ENCODE results near the gene CD58.
"Not testable (repeated sequence)": the region's sequence is repeated elsewhere in the genome, so short reads cannot be mapped to it uniquely, and the experiment has no call there.

The CD58 gene, protein sequence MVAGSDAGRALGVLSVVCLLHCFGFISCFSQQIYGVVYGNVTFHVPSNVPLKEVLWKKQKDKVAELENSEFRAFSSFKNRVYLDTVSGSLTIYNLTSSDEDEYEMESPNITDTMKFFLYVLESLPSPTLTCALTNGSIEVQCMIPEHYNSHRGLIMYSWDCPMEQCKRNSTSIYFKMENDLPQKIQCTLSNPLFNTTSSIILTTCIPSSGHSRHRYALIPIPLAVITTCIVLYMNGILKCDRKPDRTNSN

DNA sequence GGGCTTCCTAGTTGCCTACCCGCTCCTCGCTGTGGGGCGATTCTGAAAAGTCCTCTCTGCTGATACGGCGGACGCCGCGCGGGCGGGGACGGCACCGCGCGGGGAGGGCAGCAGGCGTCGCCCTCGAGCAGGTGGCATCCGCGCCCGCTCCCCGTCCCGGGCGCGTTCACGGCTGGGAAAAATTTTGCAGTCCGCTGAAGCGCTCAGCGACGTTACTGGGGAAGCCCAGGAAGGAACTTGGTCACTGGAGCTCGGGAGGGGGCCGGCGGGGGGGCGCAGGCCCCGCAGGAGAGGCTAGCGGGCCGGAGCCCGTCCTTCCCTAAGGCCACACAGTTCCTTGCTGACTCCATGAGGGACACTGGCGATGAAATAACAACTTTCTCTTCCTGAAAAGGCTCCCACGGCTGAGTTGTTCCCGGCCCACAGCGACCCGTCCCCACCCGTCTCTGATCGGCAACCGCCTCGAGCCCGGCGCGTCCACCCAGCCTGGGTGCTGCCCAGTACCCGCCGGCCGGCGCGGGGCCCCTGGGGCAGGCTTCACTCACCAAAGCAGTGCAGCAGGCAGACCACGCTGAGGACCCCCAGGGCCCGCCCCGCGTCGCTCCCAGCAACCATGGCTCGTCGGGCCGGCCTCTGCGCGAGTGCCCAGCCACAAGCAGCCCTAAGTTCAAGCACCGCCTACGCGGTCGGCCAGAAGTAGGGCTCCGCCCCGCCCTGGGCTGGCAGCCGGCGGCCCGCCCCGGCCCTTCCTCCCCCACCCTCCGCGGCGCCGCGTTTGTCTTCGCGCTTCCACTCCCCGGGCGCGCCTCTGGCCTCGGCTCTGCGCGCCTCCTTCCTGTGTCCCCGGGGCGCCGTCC is at the start of gene CD58:
Gene CD58 (minus strand): TSS at position 669 of the 857 bp plus-strand sequence. CDS start 54 bp downstream, at position 615.
- DNase-seq (ENCODE audit: low read depth in 2 of 2) = peak; percentile 80 to 88

DNA sequence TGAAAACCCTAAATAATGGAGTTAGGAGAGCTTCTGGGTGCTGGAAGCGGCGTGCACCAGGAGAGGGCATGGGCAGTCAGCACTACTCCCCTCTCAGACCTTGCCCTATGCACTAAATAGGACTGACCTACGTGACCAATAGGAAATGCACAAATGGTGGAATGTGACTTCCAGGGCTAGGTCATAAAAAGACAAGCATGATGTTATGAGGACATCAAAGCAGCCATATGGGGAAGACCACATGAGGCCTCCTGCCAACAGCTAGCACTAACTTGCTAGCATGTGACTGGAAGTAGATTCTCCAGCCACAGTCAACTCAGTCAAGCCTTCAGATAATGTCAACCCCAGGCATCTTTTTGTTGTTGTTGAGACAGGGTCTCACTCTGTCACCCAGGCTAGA is 49.6 kb upstream of the CD58 start:
- DNase-seq (ENCODE audit: low read depth in 2 of 2) = not testable (repeated sequence)

DNA sequence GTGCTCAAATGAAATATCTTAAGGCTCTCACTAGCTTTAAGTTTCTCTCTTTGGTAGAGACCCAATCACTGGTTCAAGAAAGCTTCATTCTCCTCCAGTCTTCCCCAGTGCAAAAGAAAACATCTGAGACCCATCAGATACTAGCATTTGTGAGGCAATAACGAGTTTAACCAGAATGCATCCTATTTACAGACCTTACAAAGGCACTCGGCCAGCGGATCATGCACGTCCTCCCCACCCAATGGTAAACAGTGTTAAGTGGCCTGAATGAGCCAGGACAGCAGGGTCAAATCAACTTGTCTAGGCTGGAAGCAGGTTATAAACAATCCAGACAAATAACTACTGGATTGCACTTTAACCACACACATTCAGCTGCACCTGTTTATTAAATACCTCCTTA is 48.3 kb upstream of the CD58 start:
- DNase-seq (ENCODE audit: low read depth in 2 of 2) = not testable (repeated sequence)

DNA sequence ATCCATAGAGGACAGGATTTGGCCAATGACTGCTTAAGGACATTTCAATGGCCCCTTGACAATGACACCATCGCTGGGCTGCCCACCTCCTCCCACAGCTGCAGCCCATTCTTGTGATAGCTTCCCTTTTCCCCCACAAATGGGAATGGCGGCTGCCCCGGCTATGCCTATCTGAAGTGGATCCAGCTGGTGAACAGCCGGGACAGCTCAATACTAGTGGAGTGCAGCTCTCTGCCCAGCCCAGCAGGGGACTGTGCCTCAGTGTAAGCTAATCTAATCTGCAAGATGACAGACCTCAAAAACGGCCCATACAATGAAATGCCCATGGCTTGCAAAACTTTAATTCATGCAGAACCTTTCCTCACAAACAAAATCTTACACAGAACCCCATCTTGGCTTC is 47.0 kb upstream of the CD58 start:
- not testable (repeated sequence) for DNase-seq (ENCODE audit: low read depth in 2 of 2)

DNA sequence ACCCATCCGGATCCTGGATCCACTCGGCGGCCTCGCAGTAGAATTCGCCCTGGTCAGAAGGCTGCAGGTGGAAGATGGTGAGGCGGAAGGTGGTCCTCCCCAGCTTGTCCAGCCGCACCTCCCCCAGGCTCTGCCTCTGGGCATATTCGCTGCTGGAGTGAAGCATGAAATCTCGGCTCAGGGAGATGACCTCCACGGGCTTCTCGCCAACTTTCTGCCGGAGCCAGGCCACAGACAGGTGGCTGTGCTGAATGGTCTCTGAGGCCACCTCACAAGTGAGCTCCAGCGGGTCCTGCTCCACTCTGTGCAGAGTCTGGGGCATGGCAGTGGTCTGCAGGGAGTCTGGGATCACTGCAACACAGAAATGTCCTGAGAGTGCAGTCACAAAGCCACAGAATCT is 43.0 kb upstream of the CD58 start:
- DNase-seq (ENCODE audit: low read depth in 2 of 2) = not testable (repeated sequence)

DNA sequence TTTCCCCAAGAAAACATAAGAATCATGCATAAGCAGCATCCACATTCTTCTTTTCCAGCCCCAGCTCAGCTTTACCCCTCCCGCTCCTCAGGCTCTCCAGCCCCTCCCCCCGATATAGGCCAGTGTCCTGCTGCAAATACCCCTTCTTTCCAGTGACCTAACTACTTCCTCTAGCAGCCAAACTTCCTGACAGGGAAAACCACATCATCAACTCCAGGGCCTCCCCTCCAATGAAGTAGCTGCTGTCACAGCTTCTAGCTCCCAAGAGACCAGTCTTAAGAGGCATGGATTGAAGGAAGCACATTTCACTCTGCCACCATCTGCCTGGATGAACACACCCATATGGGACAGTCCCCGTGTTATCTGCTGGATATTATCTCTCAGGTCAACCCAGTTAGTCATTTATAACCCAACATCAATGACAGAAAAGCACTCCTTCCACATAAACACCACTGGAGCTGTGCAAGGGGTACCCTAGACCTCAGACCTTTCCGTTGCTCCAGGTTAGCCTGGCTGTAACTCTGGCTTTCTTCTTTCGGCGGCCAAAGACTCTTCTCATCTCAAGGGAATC is 39.1 kb upstream of the CD58 start:
- not testable (repeated sequence) for DNase-seq (ENCODE audit: low read depth in 2 of 2)

DNA sequence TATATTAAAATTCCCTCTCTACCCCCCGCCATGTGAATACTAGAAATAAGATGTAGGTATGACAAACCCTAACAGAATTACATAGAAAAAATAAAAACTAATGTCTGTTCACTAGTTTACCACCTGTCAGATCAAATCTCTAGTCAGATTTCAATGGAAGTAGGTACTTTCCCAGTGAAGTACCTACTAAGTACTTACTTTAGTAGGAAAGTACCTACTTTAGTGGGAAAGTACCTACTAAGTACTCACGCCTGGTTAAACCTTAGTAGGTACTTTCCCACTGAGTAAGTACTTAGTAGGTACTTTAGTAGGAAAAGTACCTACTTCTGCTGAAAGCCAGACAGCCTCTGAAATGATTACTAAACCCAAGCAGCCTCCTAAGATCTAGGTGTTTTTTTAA is 38.0 kb upstream of the CD58 start:
- not testable (repeated sequence) for DNase-seq (ENCODE audit: low read depth in 2 of 2)

DNA sequence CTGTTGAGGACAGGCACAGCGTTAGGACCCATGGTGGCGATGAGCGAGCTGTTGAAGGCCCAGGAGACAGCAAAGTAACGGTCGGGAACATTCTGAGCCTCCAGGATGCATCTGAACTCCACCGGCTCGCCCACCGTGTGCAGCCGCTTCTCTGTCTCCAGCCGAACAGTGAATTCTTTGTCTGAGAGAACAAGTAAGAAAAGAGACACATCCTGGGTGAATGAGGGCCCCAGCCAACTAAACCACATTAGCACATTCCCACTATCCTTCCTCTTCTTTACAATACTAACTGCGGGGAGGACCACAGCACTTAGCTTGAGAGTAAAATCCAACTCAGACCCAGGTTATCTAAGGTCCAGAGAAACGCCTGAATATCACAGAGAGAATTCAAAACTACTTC is 37.3 kb upstream of the CD58 start:
- not testable (repeated sequence) for DNase-seq (ENCODE audit: low read depth in 2 of 2)

DNA sequence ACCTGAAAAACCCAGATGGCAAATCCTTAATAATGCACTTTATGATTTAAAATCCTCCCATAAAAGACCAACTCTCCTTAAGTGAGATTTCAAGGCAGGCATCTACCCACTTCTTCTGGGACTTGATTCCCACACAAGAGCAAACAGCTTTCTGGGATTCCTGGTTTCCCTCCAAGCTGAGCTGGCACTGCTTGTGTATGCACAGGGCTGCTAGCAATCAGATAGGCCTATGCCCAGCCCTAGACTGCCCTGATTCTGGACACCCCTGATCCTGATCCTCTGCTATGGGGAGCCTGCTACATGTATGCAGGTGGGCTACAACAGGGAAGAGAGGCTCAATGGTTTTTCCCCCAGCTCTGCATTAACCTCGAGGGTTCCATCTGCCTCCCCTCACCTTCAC is 36.6 kb upstream of the CD58 start:
- not testable (repeated sequence) for DNase-seq (ENCODE audit: low read depth in 2 of 2)

DNA sequence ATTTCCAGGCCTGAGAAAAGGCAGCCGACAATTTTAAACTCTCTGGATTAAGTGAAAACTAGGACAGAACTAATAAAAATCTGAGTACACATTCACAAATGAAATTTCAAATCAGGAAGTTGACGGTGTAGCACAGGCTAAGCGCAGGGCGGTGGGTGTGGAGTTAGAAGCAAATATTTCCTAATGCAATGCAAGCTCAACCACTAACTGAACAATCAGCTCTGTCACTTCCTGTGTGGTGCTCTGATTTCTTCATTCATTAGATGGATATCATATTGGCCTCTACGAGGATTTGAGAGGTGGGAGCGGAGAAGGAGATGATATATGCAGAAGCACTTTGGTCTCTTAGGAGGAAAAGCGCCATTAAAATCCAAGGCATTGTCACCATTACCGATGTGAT is 35.2 kb upstream of the CD58 start:
- DNase-seq (ENCODE audit: low read depth in 2 of 2) = not testable (repeated sequence)

DNA sequence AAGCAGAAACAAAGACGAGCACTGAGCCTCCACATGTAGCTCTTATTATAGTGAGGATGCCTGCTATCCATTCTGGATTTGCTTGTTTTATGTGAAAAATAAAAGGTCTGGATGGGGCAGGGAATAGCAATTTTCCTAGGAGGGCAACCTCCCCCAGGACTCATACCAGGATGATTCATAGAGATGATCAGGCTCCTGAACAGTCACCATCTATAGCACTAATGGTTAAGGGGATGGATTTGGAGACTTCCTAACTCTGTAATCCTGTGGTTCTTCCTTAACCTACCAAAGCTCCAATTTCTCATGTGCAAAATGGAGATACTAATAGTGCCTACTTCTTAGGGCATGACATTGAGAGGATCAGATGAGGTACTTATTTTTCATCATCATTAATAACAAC is 34.5 kb upstream of the CD58 start:
- DNase-seq (ENCODE audit: low read depth in 2 of 2) = no peak

DNA sequence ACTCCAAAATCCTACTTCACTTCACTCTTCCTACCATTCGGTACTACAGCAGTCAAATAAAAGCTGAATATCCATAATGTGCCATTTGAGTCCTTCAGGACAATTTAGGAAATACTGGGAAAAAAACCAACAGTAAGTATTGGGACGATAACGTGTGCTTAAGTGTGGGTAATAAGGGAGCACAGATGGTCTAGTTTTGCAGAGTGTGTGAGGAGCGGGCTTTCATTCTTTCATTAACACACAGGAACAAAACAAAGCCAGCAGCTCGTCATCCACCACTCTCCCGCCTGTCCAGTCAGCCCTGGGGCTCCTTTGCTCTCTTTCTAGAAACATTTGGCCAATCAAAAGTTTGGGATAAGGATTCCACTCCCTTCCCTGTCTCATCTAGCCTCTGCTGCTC is 33.6 kb upstream of the CD58 start:
- DNase-seq (ENCODE audit: low read depth in 2 of 2) = not testable (repeated sequence)

DNA sequence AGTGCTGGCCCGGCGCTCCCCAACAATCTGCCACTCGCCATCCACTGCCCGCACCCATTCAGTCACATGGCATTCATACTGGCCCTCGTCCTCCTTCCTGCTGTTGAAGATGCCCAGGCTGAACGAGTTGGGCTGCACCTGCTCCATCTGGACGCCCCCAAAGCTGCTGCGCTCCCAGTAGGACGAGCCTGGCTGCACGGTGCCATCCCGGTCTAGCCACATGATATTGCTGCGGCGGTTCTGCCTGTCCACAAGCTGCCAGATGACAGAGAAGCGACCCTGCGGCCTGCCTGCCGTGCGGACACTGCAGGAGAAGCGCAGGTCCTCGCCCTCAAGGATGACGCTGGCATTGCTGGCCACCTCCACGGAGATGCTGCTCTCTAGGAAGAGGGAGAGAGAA is 32.8 kb upstream of the CD58 start:
- not testable (repeated sequence) for DNase-seq (ENCODE audit: low read depth in 2 of 2)

DNA sequence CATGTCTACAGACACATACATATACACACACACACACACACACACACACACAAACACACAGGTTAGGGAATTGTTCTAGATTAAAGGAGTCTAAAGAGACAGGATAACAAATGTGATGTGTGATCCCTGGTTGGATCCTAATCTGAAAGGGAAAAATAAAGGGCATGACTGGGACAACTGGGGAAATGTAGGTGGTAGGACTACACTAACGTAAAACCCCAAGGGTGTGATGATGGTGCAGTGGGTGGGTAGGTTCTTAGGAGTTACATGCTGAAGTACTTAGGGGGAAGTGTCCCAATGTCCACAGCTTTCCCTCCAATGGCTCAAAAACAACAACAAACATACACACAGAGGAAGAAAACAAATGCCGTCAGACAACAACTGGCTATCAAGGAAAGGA is 28.5 kb upstream of the CD58 start:
- not testable (repeated sequence) for DNase-seq (ENCODE audit: low read depth in 2 of 2)

DNA sequence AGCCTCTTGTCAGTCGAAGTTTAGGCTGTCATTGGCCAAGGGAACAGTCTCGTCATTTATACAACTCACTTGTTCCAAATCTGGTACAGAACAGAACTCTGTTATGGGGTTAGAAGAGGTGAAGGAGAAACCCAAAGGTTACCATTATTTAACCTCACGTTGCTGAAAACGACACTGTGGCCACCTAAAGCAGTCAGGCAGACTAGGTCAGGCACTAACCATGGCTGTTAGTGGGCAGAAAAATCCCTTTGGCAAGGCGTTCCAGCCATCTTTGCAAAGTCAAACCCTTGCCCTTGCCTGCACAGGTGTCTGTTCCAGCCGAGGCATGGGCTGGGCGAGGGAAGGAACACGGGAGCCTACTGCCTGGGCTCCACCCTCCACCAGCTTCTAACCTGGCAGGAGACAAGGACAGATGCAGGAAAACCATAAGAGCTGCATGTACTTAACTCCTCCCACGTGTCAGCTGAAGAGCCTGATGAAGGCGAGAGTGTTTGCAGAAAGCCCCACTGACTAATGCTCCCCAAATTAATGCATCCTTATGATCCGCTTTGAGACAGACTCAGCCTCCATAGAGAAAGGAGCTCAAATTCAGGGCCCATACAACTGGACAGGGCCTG is 27.7 kb upstream of the CD58 start:
- DNase-seq (ENCODE audit: low read depth in 2 of 2) = not testable (repeated sequence)

DNA sequence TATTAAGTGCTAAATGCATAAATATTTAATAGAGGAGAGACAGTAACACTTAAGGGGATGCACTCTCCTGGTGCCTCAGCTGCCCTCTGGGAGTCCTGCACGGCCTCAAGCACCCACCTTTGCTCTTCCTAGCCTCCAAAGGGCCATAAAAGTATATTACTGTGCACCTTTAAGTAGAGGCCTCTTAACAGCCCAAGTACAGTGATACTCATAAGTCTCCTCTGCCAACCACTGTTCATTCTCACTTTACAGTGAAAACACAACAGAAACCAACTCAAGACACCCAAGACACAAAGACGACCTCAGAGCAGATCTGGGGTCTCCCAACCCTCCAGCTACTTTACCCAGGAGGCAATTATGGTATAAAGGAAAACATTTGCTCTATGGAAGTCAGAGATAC is 26.6 kb upstream of the CD58 start:
- not testable (repeated sequence) for DNase-seq (ENCODE audit: low read depth in 2 of 2)

DNA sequence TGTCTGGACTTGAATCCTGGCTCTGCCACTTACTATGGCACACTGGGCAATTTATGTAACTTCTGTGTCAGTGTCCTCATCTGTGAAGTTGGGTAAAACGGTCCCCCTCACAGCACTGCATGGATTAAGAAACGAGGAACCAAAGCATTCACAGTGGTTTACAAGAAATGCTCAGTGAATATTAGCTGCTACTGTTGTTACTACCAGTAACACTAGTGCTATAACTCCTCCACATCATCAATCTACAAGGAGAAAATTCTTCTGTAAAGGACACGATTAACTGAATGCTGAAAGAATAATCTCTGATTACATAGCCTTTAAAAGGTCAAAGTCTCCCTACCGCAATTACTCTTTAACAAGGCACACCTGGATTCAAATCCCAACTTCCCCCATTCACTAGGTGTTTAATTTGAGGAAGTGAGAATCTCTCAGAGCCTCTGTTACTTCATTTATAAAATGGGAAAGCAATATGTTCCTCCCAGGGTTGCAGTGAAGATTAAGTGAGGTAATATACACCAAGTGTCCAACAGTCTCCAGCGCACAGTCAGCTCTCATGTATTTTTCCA is 26.0 kb upstream of the CD58 start:
- DNase-seq (ENCODE audit: low read depth in 2 of 2) = not testable (repeated sequence)

DNA sequence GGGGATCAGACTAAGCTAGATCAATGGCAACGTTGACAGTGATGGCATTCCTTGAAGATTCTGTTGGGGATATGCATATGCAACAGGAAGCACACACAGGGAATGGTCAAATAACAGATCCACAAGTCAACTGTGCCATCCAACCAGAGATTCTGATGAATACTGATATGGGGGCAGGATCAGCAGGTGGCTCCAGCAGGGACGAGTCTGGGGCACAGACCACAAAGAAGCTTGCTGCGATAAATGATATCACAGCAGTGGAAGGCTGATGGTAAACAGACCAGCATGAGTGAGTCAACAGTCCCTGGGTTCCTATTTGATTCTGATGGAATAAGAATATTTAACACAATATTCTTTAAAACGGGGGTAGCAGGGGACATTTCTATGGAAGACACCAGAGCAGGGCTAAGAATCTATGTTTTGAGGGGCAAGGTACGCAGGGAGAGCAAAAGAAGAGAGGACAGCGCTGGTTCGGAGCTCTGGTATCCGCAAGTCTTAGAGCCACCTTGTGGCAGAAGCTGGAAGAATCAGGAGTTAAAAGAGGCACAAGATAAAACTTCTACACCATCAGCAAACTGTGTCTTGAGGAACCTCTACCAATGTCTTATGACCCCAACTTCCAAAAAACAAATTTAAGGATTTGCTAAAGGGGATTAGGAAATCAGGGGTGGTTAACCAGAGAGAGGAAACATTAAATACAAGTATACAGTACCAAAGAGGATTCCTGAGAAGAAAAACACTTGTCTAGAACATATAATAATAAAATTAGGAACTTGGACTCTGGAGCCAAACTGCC is 25.3 kb upstream of the CD58 start:
- peak; percentile 16 to 31 for DNase-seq (ENCODE audit: low read depth in 2 of 2)

DNA sequence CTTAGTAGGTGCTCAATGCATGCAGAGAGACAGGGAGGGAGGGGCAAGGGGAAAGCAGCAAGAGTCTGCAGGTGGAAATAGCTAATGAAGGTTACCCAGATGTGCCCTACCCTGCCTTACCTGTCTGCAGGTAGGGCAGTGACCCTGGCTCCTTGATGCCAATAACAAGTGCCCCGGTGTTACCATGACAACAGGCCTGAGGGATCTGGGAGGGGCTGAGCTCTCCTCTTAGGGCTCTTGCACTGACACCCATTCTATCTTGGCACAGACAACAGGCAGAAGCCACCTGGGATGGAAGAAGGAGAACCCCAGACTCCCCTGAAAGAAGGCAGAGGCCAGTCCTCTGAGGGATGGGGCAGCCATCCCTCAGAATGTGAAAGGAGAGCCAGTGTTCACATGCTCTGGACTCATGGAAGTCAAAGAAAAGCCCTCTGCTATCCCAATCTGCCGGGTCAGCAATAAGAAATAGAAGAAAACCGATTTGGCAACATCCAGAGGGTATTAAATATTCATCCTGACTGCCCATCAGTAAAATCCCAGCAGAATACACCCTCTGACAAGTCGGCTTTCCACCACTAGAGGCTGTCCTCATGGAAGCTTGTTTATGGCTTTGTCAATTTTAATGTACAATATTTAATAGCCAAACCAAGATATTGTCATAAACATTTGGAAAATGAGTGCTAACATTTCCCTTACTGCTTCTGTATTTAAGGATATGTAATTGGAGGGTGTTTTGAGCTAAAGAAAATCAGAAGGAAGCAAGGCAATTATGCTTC is 24.4 kb upstream of the CD58 start:
- not testable (repeated sequence) for DNase-seq (ENCODE audit: low read depth in 2 of 2)

DNA sequence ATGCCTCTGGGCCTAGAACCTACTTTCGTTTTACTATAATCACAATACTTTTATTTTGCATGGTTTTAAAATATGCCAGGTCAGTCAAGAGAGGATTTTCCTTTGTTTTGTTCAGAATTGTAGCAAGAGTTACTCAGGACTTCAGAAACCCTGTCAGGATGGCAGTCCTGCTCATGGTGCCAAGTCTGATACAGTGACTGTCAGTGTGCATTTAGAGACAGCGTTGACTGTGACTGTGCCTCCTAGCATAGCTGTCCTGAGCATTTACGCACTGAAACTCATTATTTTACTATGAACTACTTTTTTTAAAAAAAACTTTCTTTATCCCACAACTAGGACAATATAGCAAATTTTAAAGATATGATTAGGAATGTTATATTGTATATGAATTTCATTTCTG is 23.2 kb upstream of the CD58 start:
- not testable (repeated sequence) for DNase-seq (ENCODE audit: low read depth in 2 of 2)

All from stimulated activated CD4-positive, alpha-beta T cell treated with anti-CD3 and anti-CD28 coated beads, Interleukin-4, amount 100 ng/mL, for 48 hours (primary cell).